HT-29 (cell line): ENCODE data around the gene EDAR. TPM values are rescaled to one million over a fixed set of nuclear protein-coding genes. Genes with fewer than 3 reads are reported as not detected.

Experiments
- DNase-seq: peaks from one replicate; pipeline ENCODE4 v3.0.0-alpha.2; 2015; ENCODE audit warnings: low spot score
- total RNA-seq: library from RNA; depleted of rRNA; stranded (reverse); fragments of >200 nt; shearing (Covaris generic); gene quantifications from 2 replicates; pipeline ENCODE4 v1.2.3, GENCODE V29; 2014; rRNA removed

EDAR gene
- not detected in 2 replicates for total RNA-seq

GRCh38 chr2:108988796-108989713 lies at the start of gene EDAR:
Gene EDAR (minus strand): TSS chr2:108989220. CDS start chr2:108931014, 58,206 bp downstream.
- DNase-seq: peak; percentile 49

- DNase-seq: no peak
Observed at GRCh38 chr2:109033171-109033570, 44.2 kb upstream of the EDAR start.

GRCh38 chr2:109032229-109032820 lies 43.3 kb upstream of the EDAR start:
- no peak for DNase-seq

GRCh38 chr2:109031476-109032228 lies 42.6 kb upstream of the EDAR start:
- DNase-seq: no peak

- no peak for DNase-seq
Observed at GRCh38 chr2:109030870-109031475, 42.0 kb upstream of the EDAR start.

- DNase-seq: no peak
Observed at GRCh38 chr2:109029490-109030201, 40.6 kb upstream of the EDAR start.

- no peak for DNase-seq
Observed at GRCh38 chr2:109028738-109029489, 39.9 kb upstream of the EDAR start.

GRCh38 chr2:109028277-109028676 lies 39.3 kb upstream of the EDAR start:
- DNase-seq: no peak

GRCh38 chr2:109027702-109028101 lies 38.7 kb upstream of the EDAR start:
- no peak for DNase-seq

- no peak for DNase-seq
Observed at GRCh38 chr2:109024477-109024876, 35.5 kb upstream of the EDAR start.

- DNase-seq: no peak
Observed at GRCh38 chr2:109021895-109022300, 32.9 kb upstream of the EDAR start.

GRCh38 chr2:109020217-109020637 lies 31.2 kb upstream of the EDAR start:
- DNase-seq: no peak

- no peak for DNase-seq
Observed at GRCh38 chr2:109018452-109018851, 29.4 kb upstream of the EDAR start.

GRCh38 chr2:109017017-109017416 lies 28.0 kb upstream of the EDAR start:
- no peak for DNase-seq

GRCh38 chr2:109016376-109016775 lies 27.4 kb upstream of the EDAR start:
- DNase-seq: no peak

GRCh38 chr2:109014476-109014875 lies 25.5 kb upstream of the EDAR start:
- no peak for DNase-seq

- DNase-seq: peak; percentile 74
Observed at GRCh38 chr2:109013051-109013450, 24.0 kb upstream of the EDAR start.

GRCh38 chr2:109009920-109010610 lies 21.0 kb upstream of the EDAR start:
- peak; percentile 33 for DNase-seq

- DNase-seq: no peak
Observed at GRCh38 chr2:109006971-109007370, 18.0 kb upstream of the EDAR start.
